Duodenal mucosa (tissue), 2 donors: ENCODE data around the gene CD101.

ENCODE experiments used
- H3K27ac ChIP-seq: one replicate; pipeline ENCODE4 v1.7.0; 2013; ENCODE audit warnings: low read depth, low read length
- H3K27me3 ChIP-seq, 2 donors: one replicate each; pipeline ENCODE4 v1.7.0; 2013; ENCODE audit warnings: low read length in 2 of 2, control low read depth in 1 of 2; ENCODE audit not compliant: insufficient read depth in 2 of 2, control insufficient read depth in 1 of 2
- H3K36me3 ChIP-seq, 2 donors: one replicate each; pipeline ENCODE4 v1.7.0; 2013; ENCODE audit warnings: low read length in 2 of 2, control low read depth in 1 of 2; ENCODE audit not compliant: insufficient read depth in 2 of 2, control insufficient read depth in 1 of 2
- H3K4me1 ChIP-seq, 2 donors: one replicate each; pipeline ENCODE4 v1.7.0; 2013; ENCODE audit warnings: low read length in 2 of 2, control low read depth in 1 of 2; ENCODE audit not compliant: insufficient read depth in 2 of 2, control insufficient read depth in 1 of 2
- H3K4me3 ChIP-seq, 2 donors: one replicate each; pipeline ENCODE4 v1.7.0; 2013; ENCODE audit warnings: low read length in 2 of 2, low read depth in 1 of 2
- H3K9ac ChIP-seq, 2 donors: one replicate each; pipeline ENCODE4 v1.7.0; 2013; ENCODE audit warnings: low read length in 2 of 2, low read depth in 1 of 2
- H3K9me3 ChIP-seq, 2 donors: one replicate each; pipeline ENCODE4 v1.7.0; 2013; ENCODE audit warnings: low read length in 2 of 2, control low read depth in 1 of 2; ENCODE audit not compliant: control insufficient read depth in 1 of 2

CD101 gene

GRCh38 chr1:116984406-116985160 lies 17.0 kb upstream of the CD101 start:
- Histone ChIP-seq H3K27me3 (no peaks in the 10 kb centered on the region), H3K4me3 (no peak overlapping the region), H3K4me1 (peaks cover 28 to 34% of the 10 kb centered on the region in 2 donors), H3K9me3 (no peaks in the 10 kb centered on the region), H3K27ac (no peak overlapping the region), H3K9ac (no peak overlapping the region), H3K36me3 (peaks cover 0 to 13% of the 10 kb centered on the region in 2 donors)

- H3K4me3 ChIP-seq: no peak overlapping the region
- no peak overlapping the region for H3K27ac ChIP-seq
- H3K36me3 ChIP-seq: peaks cover 0 to 21% of the 10 kb centered on the region in 2 donors
- no peak overlapping the region for H3K9ac ChIP-seq
- H3K27me3 ChIP-seq: no peaks in the 10 kb centered on the region
- peaks cover 24 to 33% of the 10 kb centered on the region in 2 donors for H3K4me1 ChIP-seq
- no peaks in the 10 kb centered on the region for H3K9me3 ChIP-seq
These were observed 14.9 kb upstream of the CD101 start for GRCh38 chr1:116986421-116987255.

GRCh38 chr1:116987256-116987555 lies 14.4 kb upstream of the CD101 start:
- no peaks in the 10 kb centered on the region for H3K9me3 ChIP-seq
- no peak overlapping the region for H3K27ac ChIP-seq
- peaks cover 19 to 27% of the 10 kb centered on the region in 2 donors for H3K4me1 ChIP-seq

GRCh38 chr1:116988248-116988647 lies 13.3 kb upstream of the CD101 start:
- H3K4me1 ChIP-seq: peaks cover 11 to 19% of the 10 kb centered on the region in 2 donors
- no peak overlapping the region for H3K27ac ChIP-seq
- H3K9ac ChIP-seq: no peak overlapping the region
- H3K36me3 ChIP-seq: peaks cover 0 to 21% of the 10 kb centered on the region in 2 donors
- H3K4me3 ChIP-seq: no peak overlapping the region
- H3K27me3 ChIP-seq: no peaks in the 10 kb centered on the region
- H3K9me3 ChIP-seq: no peaks in the 10 kb centered on the region

More at GRCh38 chr1:116987256-116987555, 14.4 kb upstream of the CD101 start:
- Histone ChIP-seq H3K36me3 (peaks cover 0 to 21% of the 10 kb centered on the region in 2 donors), H3K9ac (no peak overlapping the region), H3K27me3 (no peaks in the 10 kb centered on the region), H3K4me3 (no peak overlapping the region)

GRCh38 chr1:116988908-116989307 lies 12.7 kb upstream of the CD101 start:
- no peaks in the 10 kb centered on the region for H3K9me3 ChIP-seq
- no peaks in the 10 kb centered on the region for H3K27me3 ChIP-seq
- peaks cover 6 to 13% of the 10 kb centered on the region in 2 donors for H3K4me1 ChIP-seq
- H3K4me3 ChIP-seq: no peak overlapping the region
- no peak overlapping the region for H3K9ac ChIP-seq
- peaks cover 0 to 21% of the 10 kb centered on the region in 2 donors for H3K36me3 ChIP-seq
- H3K27ac ChIP-seq: no peak overlapping the region

- H3K9ac ChIP-seq: no peak overlapping the region
- H3K27ac ChIP-seq: no peak overlapping the region
- peaks cover 0 to 15% of the 10 kb centered on the region in 2 donors for H3K36me3 ChIP-seq
- no peak overlapping the region for H3K4me3 ChIP-seq
- H3K9me3 ChIP-seq: no peaks in the 10 kb centered on the region
- H3K27me3 ChIP-seq: no peaks in the 10 kb centered on the region
- H3K4me1 ChIP-seq: peaks cover 6 to 11% of the 10 kb centered on the region in 2 donors
These were observed 11.7 kb upstream of the CD101 start for GRCh38 chr1:116989835-116990234.

GRCh38 chr1:116990612-116991151 lies 10.9 kb upstream of the CD101 start:
- Histone ChIP-seq H3K27ac (no peak overlapping the region), H3K36me3 (peaks cover 0 to 12% of the 10 kb centered on the region in 2 donors), H3K27me3 (no peaks in the 10 kb centered on the region), H3K9me3 (no peaks in the 10 kb centered on the region), H3K9ac (no peak overlapping the region), H3K4me1 (peaks cover 6 to 11% of the 10 kb centered on the region in 2 donors), H3K4me3 (no peak overlapping the region)

GRCh38 chr1:116991171-116991845 lies 10.3 kb upstream of the CD101 start:
- no peaks in the 10 kb centered on the region for H3K9me3 ChIP-seq
- no peaks in the 10 kb centered on the region for H3K27me3 ChIP-seq
- peaks cover 0 to 12% of the 10 kb centered on the region in 2 donors for H3K36me3 ChIP-seq
- H3K9ac ChIP-seq: no peak overlapping the region
- H3K4me1 ChIP-seq: peaks cover 6 to 11% of the 10 kb centered on the region in 2 donors
- no peak overlapping the region for H3K27ac ChIP-seq
- no peak overlapping the region for H3K4me3 ChIP-seq

- no peaks in the 10 kb centered on the region for H3K27me3 ChIP-seq
- no peaks in the 10 kb centered on the region for H3K9me3 ChIP-seq
- no peak overlapping the region for H3K9ac ChIP-seq
- peaks cover 0 to 7% of the 10 kb centered on the region in 2 donors for H3K36me3 ChIP-seq
- H3K4me1 ChIP-seq: peaks cover 6 to 11% of the 10 kb centered on the region in 2 donors
- H3K4me3 ChIP-seq: no peak overlapping the region
- H3K27ac ChIP-seq: no peak overlapping the region
These were observed 9.6 kb upstream of the CD101 start for GRCh38 chr1:116991918-116992317.
